ENCODE results near the gene LMOD3.

Gene LMOD3

GRCh38 chr3:69122403-69122802 lies at the start of gene LMOD3:
Gene LMOD3 (minus strand): TSS chr3:69122595. CDS start chr3:69122386, 209 bp downstream.
- DNase-seq (ENCODE audit: low spot score): no peak

- no peak for DNase-seq (ENCODE audit: low spot score)
These were observed 49.7 kb upstream of the LMOD3 start for GRCh38 chr3:69172058-69172457.

GRCh38 chr3:69166446-69166845 lies 44.1 kb upstream of the LMOD3 start:
- no peak for DNase-seq (ENCODE audit: low spot score)

GRCh38 chr3:69165744-69166143 lies 43.3 kb upstream of the LMOD3 start:
- no peak for DNase-seq (ENCODE audit: low spot score)

- DNase-seq (ENCODE audit: low spot score): no peak
These were observed 41.9 kb upstream of the LMOD3 start for GRCh38 chr3:69164296-69164695.

- DNase-seq (ENCODE audit: low spot score): no peak
These were observed 40.0 kb upstream of the LMOD3 start for GRCh38 chr3:69162308-69162980.

GRCh38 chr3:69161587-69162307 lies 39.4 kb upstream of the LMOD3 start:
- no peak for DNase-seq (ENCODE audit: low spot score)

GRCh38 chr3:69160525-69160924 lies 38.1 kb upstream of the LMOD3 start:
- DNase-seq (ENCODE audit: low spot score): no peak

- DNase-seq (ENCODE audit: low spot score): no peak
These were observed 37.7 kb upstream of the LMOD3 start for GRCh38 chr3:69160107-69160506.

- no peak for DNase-seq (ENCODE audit: low spot score)
These were observed 27.2 kb upstream of the LMOD3 start for GRCh38 chr3:69149586-69149985.

GRCh38 chr3:69145688-69146087 lies 23.3 kb upstream of the LMOD3 start:
- no peak for DNase-seq (ENCODE audit: low spot score)

GRCh38 chr3:69144631-69145245 lies 22.3 kb upstream of the LMOD3 start:
- no peak for DNase-seq (ENCODE audit: low spot score)

GRCh38 chr3:69143612-69144011 lies 21.2 kb upstream of the LMOD3 start:
- DNase-seq (ENCODE audit: low spot score): no peak

GRCh38 chr3:69142797-69143454 lies 20.5 kb upstream of the LMOD3 start:
- no peak for DNase-seq (ENCODE audit: low spot score)

- no peak for DNase-seq (ENCODE audit: low spot score)
These were observed 19.7 kb upstream of the LMOD3 start for GRCh38 chr3:69142090-69142489.

- no peak for DNase-seq (ENCODE audit: low spot score)
These were observed 18.9 kb upstream of the LMOD3 start for GRCh38 chr3:69141313-69141712.

- DNase-seq (ENCODE audit: low spot score): no peak
These were observed 15.0 kb upstream of the LMOD3 start for GRCh38 chr3:69137412-69137811.

- no peak for DNase-seq (ENCODE audit: low spot score)
These were observed 14.6 kb upstream of the LMOD3 start for GRCh38 chr3:69137005-69137404.

GRCh38 chr3:69130689-69131088 lies 8.3 kb upstream of the LMOD3 start:
- DNase-seq (ENCODE audit: low spot score): no peak

GRCh38 chr3:69129531-69129930 lies 7.1 kb upstream of the LMOD3 start:
- DNase-seq (ENCODE audit: low spot score): no peak

GRCh38 chr3:69128509-69128908 lies 6.1 kb upstream of the LMOD3 start:
- no peak for DNase-seq (ENCODE audit: low spot score)

- DNase-seq (ENCODE audit: low spot score): no peak
These were observed 4.6 kb upstream of the LMOD3 start for GRCh38 chr3:69126999-69127398.

- DNase-seq (ENCODE audit: low spot score): no peak
These were observed 3.8 kb upstream of the LMOD3 start for GRCh38 chr3:69126216-69126615.
